Body of pancreas (tissue), 4 donors: ENCODE results near the gene PLA2G2C.

ENCODE experiments used
- POLR2A ChIP-seq, 3 donors: fragments of 450-650 bp; IDR thresholded peaks; one replicate each; pipeline ENCODE4 v1.6.1; 2016; ENCODE audit warnings: antibody characterized with exemption in 3 of 3, mild to moderate bottlenecking in 2 of 3
- TF ChIP-seq, protein P1 (sequence below), 7 experiments: fragments of 450-650 bp in 4 of 7; fragments of 200-600 bp in 3 of 7; sonication (generic) in 3 of 7; IDR thresholded peaks; one replicate each; pipeline ENCODE4 v1.5.1; 2016 to 2019; ENCODE audit warnings: antibody characterized with exemption in 7 of 7

GRCh38 chr1:20152599-20152930 is 33.8 kb downstream of the PLA2G2C start:
- no peak for TF ChIP-seq POLR2A (IDR thresholded peaks at IDR 0.05)
- TF ChIP-seq, protein P1, sequence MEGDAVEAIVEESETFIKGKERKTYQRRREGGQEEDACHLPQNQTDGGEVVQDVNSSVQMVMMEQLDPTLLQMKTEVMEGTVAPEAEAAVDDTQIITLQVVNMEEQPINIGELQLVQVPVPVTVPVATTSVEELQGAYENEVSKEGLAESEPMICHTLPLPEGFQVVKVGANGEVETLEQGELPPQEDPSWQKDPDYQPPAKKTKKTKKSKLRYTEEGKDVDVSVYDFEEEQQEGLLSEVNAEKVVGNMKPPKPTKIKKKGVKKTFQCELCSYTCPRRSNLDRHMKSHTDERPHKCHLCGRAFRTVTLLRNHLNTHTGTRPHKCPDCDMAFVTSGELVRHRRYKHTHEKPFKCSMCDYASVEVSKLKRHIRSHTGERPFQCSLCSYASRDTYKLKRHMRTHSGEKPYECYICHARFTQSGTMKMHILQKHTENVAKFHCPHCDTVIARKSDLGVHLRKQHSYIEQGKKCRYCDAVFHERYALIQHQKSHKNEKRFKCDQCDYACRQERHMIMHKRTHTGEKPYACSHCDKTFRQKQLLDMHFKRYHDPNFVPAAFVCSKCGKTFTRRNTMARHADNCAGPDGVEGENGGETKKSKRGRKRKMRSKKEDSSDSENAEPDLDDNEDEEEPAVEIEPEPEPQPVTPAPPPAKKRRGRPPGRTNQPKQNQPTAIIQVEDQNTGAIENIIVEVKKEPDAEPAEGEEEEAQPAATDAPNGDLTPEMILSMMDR (IDR thresholded peaks at IDR 0.05), result no peak
